ENCODE results near the gene SPART.
A peak's percentile ranks its signal among the peaks of the same experiment; 100 is the strongest.

SPART gene

GRCh38 chr13:36302289-36302688 is 43.9 kb downstream of the SPART start:
- no peak overlapping the region for H3K27ac ChIP-seq
- TF ChIP-seq ZFX (IDR thresholded peaks at IDR 0.05) = no peak

DNA sequence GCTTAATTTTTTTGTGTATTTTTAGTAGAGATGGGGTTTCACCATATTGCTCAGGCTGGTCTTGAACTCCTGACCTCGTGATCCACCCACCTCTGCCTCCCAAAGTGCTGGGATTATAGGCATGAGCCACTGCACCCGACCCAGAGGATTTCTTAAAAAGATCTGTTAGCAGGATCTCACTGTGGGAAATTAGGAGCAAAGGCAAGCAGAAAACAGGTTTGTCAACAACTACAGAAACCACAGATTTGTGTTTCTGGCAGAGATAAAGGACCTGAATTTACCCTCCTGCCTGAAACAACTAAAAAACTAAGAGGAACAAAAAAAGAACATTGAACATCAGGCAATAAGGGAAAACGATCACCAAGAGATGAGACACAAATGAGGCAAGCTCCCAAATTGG is 46.7 kb downstream of the SPART start:
- peak overlapping the region; percentile 55 for H3K27ac ChIP-seq

DNA sequence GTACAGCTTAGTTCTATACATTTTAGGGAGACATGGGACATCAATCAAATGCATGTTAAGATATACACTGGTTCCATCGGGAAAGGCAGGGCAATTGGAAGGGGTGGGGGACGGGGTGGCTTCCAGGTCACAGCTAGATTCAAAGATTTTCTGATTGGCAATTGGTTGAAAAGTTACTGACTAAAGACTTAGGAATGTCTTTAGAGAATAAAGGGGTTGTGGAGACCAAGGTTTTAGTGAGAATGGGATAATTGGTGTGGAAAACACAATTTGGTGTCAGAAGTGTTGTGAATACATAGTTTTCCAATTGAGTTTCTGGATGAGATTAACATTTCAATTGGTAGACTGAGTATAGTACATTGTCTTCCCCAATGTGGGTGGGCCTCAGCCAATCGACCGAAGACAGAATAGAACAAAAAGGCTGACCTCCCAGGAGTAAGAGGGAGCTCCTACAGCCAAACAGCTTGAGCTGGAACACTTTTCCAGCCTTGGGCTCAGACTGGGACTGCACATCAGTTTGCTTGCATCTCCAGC is 47.6 kb downstream of the SPART start:
- no peak for TF ChIP-seq ZFX (IDR thresholded peaks at IDR 0.05)
- TF ChIP-seq CTCF (conservative IDR thresholded peaks at IDR 0.05) = no peak

DNA sequence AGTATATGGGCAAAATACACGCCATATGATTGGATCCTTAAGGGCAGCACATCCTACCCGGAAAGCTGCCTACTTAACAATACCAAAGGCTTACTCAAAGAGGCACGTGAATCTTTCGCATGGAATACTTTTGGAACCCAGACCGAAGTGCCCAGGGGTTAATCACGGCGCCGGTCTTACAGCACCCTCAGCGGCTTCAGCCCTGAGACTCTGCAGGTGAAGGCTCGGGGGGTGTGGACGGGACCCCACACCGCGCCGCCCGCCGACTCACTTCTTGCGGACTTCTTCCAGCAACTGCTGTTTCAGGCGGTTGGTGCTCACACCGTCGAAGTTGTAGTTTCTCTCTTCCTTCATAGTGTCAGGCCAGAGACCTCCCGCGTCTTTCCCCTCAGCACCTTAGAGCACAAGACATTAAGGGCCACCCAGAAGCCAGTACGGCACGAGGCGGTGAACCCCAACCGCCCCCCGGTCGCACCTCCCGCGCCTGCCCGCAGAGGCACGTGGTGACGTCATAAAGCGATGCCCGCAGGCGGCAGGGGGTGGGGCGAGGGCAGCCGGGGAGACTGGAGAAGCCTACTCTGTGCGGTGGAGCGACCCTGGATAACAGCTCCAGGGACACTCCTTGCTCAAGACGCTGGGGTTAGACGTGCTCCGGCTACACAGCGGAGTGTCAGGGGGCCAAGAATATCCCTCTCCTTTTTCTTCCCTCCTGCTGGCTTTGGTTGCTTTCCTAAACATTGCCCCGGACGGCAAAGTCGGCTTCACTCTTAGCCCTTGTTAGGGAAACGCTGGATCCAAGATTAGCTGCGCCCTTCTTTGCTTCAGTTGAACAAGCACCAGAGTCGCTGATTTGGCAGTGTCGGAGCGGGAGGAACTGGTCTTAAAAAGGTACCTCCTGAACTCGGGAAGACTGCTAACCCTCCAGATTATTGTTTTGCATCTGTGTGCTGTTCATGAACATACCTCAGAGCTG is 48.5 kb downstream of the SPART start, which contains the start of gene CCDC169:
CCDC169 (minus strand) TSS at position 449 of the 973 bp plus-strand sequence; CDS start at position 354, 95 bp downstream.
- H3K27ac ChIP-seq = no peak within 1 kb of the TSS; the same call in 1 of the 2 replicates
- TF ChIP-seq ZFX (IDR thresholded peaks at IDR 0.05) = no peak
- TF ChIP-seq CTCF (conservative IDR thresholded peaks at IDR 0.05) = no peak

More for the DNA sequence above, 47.6 kb downstream of the SPART start:
- H3K27ac ChIP-seq = no peak overlapping the region; the same call in 1 of the 2 replicates

DNA sequence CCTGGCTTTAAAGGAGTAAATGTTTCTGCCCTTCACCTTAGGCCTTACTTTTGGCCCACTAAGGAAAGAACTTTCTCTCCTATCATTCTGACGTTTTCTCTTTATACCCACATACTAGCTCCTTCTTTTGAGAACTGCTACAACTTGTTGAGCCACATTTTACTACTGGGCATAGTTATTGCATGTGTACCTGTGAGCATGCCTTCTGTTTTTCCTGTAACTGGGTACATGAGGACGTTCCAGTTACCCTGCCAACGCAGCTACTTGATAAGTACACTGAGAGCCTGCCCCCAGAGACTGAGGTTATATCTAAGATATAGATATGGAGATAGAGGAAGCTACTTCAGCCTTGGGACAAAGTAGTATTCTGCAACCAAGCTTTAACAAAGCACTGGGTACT is 52.1 kb downstream of the SPART start:
- TF ChIP-seq CTCF (conservative IDR thresholded peaks at IDR 0.05) = no peak
- TF ChIP-seq ZFX (IDR thresholded peaks at IDR 0.05) = no peak

DNA sequence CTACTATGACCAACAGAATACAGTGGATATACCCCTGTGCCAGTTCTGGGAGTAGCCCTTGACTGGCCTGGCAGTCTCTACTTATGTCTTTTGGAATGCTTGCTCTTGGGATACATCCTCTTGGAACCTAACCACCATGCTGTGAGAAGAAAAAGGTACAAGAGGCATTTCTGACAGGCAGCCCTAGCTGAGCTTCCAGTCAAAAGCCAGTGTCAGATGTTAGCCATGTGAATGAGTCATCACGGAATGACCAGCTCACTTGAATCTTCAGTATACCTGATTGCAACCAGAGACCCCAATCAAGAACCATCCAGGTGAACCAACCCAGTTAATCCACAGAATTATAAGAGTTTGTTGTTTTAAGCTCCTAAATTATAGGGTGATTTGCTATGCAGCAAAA is 52.7 kb downstream of the SPART start:
- H3K27ac ChIP-seq = peak overlapping the region; percentile 19; the same call in 1 of the 2 replicates
- no peak for TF ChIP-seq ZFX (IDR thresholded peaks at IDR 0.05)
- no peak for TF ChIP-seq CTCF (conservative IDR thresholded peaks at IDR 0.05)

More for the DNA sequence above, 52.1 kb downstream of the SPART start:
- H3K27ac ChIP-seq = no peak overlapping the region

DNA sequence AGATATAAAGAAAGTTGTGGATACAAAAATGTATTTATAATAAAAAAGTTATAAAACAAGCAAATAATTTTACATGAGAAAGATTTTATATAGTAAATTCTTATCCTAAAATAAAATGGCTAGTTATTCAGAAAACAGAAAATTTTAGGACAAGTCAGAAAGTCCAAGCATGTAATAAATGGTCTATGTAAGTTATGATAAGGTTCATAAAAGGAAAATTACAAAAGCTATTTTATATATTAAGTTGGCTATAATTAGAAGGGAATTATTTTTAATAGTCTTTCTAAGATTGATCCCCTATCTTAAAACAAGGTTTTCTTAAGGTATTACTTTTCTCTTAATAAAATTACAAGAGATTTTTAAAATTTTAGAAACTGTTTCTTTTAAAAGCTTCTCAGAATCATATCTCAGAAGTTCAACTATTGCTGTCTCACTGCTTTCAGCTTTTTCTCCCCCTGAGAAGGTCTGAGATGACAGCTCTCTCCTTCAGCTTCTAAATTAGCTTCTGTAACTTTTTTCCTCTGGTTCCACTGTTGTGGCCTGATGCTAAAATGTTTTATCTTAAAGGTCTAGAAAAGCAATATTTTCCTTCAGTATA is 57.3 kb downstream of the SPART start:
- no peak for TF ChIP-seq CTCF (conservative IDR thresholded peaks at IDR 0.05)
- no peak for TF ChIP-seq ZFX (IDR thresholded peaks at IDR 0.05)
- no peak overlapping the region for H3K27ac ChIP-seq

DNA sequence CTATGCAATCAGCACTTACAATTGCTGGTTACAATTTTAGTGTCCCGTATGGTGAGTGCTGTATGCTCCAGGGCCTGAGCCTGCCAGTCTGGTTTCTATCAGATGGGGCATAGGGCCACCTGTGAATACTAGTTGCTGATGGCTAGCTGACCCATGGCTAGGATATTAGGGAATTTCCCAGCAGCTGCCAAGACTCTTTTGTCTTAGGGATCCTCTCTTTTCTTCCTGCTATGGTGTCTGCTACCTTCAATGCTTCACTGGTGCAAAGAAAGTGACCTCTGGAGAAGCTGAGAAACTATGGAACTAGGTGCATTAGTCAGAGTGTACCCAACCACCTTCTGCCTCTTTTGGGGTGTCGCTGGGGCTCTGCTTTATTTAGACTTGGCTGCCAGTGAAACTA is 60.2 kb downstream of the SPART start:
- TF ChIP-seq CTCF (conservative IDR thresholded peaks at IDR 0.05) = no peak
- TF ChIP-seq ZFX (IDR thresholded peaks at IDR 0.05) = no peak

More for the DNA sequence above, 60.2 kb downstream of the SPART start:
- no peak overlapping the region for H3K27ac ChIP-seq

All from C4-2B (cell line).